HCT116 (cell line): ENCODE measurements around the gene ANKRD13B. TPM values are rescaled to one million over a fixed set of nuclear protein-coding genes. Genes with fewer than 3 reads are reported as not detected.

Source experiments
- ATAC-seq: fragments of 200-7000 bp; cut with Tn5 transposase; 2 replicates; pipeline ENCODE4 v1.9.1; 2020; ENCODE audit warnings: mild to moderate bottlenecking, moderate library complexity
- BruUV-seq: library from RNA; stranded (reverse); fragments of 400-500 nt; replicated peaks from 2 replicates; lab custom pipeline; 2021; lab: Mats Ljungman, UMichigan
- CTCF ChIA-PET: fragments of 300-600 bp; sonication (Branson Sonifier 250); formaldehyde crosslinking; loops from one replicate; lab custom pipeline; 2021; ENCODE audit warnings: antibody characterized with exemption; lab: Charles Lee
- POLR2A ChIA-PET: fragments of 300-600, 350-600 bp; sonication (Branson Sonifier 250); formaldehyde crosslinking; loops from one replicate; lab custom pipeline; 2021; ENCODE audit warnings: antibody characterized with exemption; lab: Charles Lee
- RAD21 ChIA-PET, 2 experiments: fragments of 300-600 bp; sonication (Branson Sonifier 250); formaldehyde crosslinking; loops; one replicate each; lab custom pipeline; 2023; ENCODE audit warnings: low total read pairs in 2 of 2; ENCODE audit not compliant: uncharacterized antibody in 2 of 2, unreplicated experiment in 2 of 2, low non-redundant PET in 1 of 2; lab: Charles Lee
- DNase-seq: peaks from one replicate; pipeline ENCODE4 v3.0.0-alpha.2; 2010; ENCODE audit warnings: low read depth, low spot score
- H2AFZ ChIP-seq: fragments of 200-600 bp; shearing (Covaris generic), sonication (generic); 2 replicates; pipeline ENCODE4 v1.6.1; 2017; ENCODE audit warnings: low read depth, mixed run types, mixed read lengths, antibody characterized with exemption, low read length; ENCODE audit not compliant: poor library complexity, severe bottlenecking
- H3K27ac ChIP-seq: 2 replicates; pipeline ENCODE4 v1.5.1; 2012; ENCODE audit warnings: low read depth, low read length
- H3K27me3 ChIP-seq: fragments of 200-600 bp; sonication (generic); 2 replicates; pipeline ENCODE4 v1.6.1; 2016; ENCODE audit warnings: mixed run types, low read length, mixed read lengths; ENCODE audit not compliant: insufficient read depth
- H3K36me3 ChIP-seq, 2 experiments: fragments of 200-500 bp in 1 of 2; fragments of 200-600 bp in 1 of 2; sonication (Bioruptor generic) in 1 of 2; sonication (generic) in 1 of 2; 2 replicates each; pipeline versions ENCODE4 v1.5.1 to v1.6.1; 2014 to 2016; ENCODE audit warnings: low read length in 2 of 2, inconsistent platforms in 1 of 2, mixed read lengths in 1 of 2, mixed run types in 1 of 2; ENCODE audit not compliant: insufficient read depth in 2 of 2, control insufficient read depth in 1 of 2
- H3K4me1 ChIP-seq, 2 experiments: fragments of 200-600 bp in 1 of 2; sonication (generic) in 1 of 2; 2 replicates each; pipeline versions ENCODE4 v1.5.1 to v1.6.1; 2012 to 2017; ENCODE audit warnings: low read length in 2 of 2, inconsistent platforms in 1 of 2, mild to moderate bottlenecking in 1 of 2, mixed read lengths in 1 of 2, mixed run types in 1 of 2, moderate library complexity in 1 of 2; ENCODE audit not compliant: insufficient read depth in 2 of 2, control insufficient read depth in 1 of 2
- H3K4me2 ChIP-seq: fragments of 200-600 bp; sonication (generic); 2 replicates; pipeline ENCODE4 v1.6.1; 2017; ENCODE audit warnings: mixed run types, low read length, mixed read lengths
- H3K4me3 ChIP-seq, 2 experiments: fragments of 200-600 bp in 1 of 2; sonication (generic) in 1 of 2; replicated peaks in 1 of 2; 2 replicates each; pipeline ENCODE4 v1.5.1; 2011 to 2016; ENCODE audit warnings: low read length in 2 of 2, control low read depth in 1 of 2, low read depth in 1 of 2, mild to moderate bottlenecking in 1 of 2, mixed read lengths in 1 of 2, mixed run types in 1 of 2
- H3K79me2 ChIP-seq: fragments of 200-600 bp; sonication (generic); 2 replicates; pipeline ENCODE4 v1.6.1; 2017; ENCODE audit warnings: mild to moderate bottlenecking, mixed run types, low read length, moderate library complexity, mixed read lengths; ENCODE audit not compliant: insufficient read depth
- H3K9ac ChIP-seq: fragments of 200-600 bp; sonication (generic); 2 replicates; pipeline ENCODE4 v1.6.1; 2016; ENCODE audit warnings: low read length, mixed read lengths
- H3K9me2 ChIP-seq: fragments of 200-600 bp; sonication (generic), shearing (Covaris generic); 2 replicates; pipeline ENCODE4 v1.6.1; 2017; ENCODE audit warnings: mixed run types, mild to moderate bottlenecking, moderate library complexity; ENCODE audit not compliant: insufficient read depth
- H3K9me3 ChIP-seq, 2 experiments: fragments of 200-500 bp in 1 of 2; fragments of 200-600 bp in 1 of 2; sonication (Bioruptor generic) in 1 of 2; sonication (generic) in 1 of 2; 2 replicates each; pipeline ENCODE4 v1.6.1; 2014 to 2017; ENCODE audit warnings: low read length in 2 of 2, mixed read lengths in 2 of 2, inconsistent platforms in 1 of 2, low read depth in 1 of 2, mild to moderate bottlenecking in 1 of 2, mixed run types in 1 of 2, moderate library complexity in 1 of 2; ENCODE audit not compliant: control insufficient read depth in 1 of 2, insufficient read depth in 1 of 2
- H4K20me1 ChIP-seq: fragments of 200-600 bp; sonication (generic), shearing (Covaris generic); 2 replicates; pipeline ENCODE4 v1.6.1; 2017; ENCODE audit warnings: mixed run types, mild to moderate bottlenecking, moderate library complexity; ENCODE audit not compliant: insufficient read depth
- CEBPB ChIP-seq: IDR thresholded peaks from 2 replicates; pipeline ENCODE4 v1.6.1; 2012; ENCODE audit warnings: low read depth
- EZH2 ChIP-seq: fragments of 200-600 bp; sonication (generic); IDR thresholded peaks from 2 replicates; pipeline ENCODE4 v1.6.1; 2017; ENCODE audit warnings: antibody characterized with exemption, mixed run types
- FOSL1 ChIP-seq: IDR thresholded peaks from 2 replicates; pipeline ENCODE4 v1.6.1; 2012; ENCODE audit warnings: low read depth
- JUND ChIP-seq: IDR thresholded peaks from 2 replicates; pipeline ENCODE4 v1.6.1; 2012
- POLR2AphosphoS5 ChIP-seq: IDR thresholded peaks from 2 replicates; pipeline ENCODE4 v1.6.1; 2011; ENCODE audit warnings: mild to moderate bottlenecking, low read depth, low read length, moderate library complexity
- SIN3A ChIP-seq: IDR thresholded peaks from 2 replicates; pipeline ENCODE4 v1.6.1; 2012; ENCODE audit warnings: low read depth
- SRF ChIP-seq: IDR thresholded peaks from 2 replicates; pipeline ENCODE4 v1.6.1; 2012; ENCODE audit warnings: low read depth
- YY1 ChIP-seq: IDR thresholded peaks from 2 replicates; pipeline ENCODE4 v1.6.1; 2011; ENCODE audit warnings: low read length, low read depth, moderate library complexity, mild to moderate bottlenecking; ENCODE audit not compliant: insufficient replicate concordance; ENCODE audit errors: extremely low read depth
- ZFX ChIP-seq: fragments of 450-650 bp; IDR thresholded peaks from 2 replicates; pipeline ENCODE4 v1.6.1; 2017
- ZNF274 ChIP-seq: fragments of 200-500 bp; sonication (Bioruptor generic); IDR thresholded peaks from 2 replicates; pipeline ENCODE4 v1.6.1; 2014; ENCODE audit warnings: mild to moderate bottlenecking, low read depth, low read length, inconsistent platforms
- intact Hi-C: fragments of 100-400 bp; cut with micrococcal nuclease; formaldehyde crosslinking; loops from 2 replicates; pipeline ENCODE4 v1.10.0; 2022
- total RNA-seq: library from RNA; stranded (reverse); gene quantifications from one replicate; pipeline ENCODE4 v1.2.1, GENCODE V29; 2021; ENCODE audit not compliant: unreplicated experiment
- TF ChIP-seq, protein P1 (sequence below): IDR thresholded peaks from 2 replicates; pipeline ENCODE4 v1.6.1; 2012
- TF ChIP-seq, protein P2 (sequence below): IDR thresholded peaks from 2 replicates; pipeline ENCODE4 v1.6.1; 2012; ENCODE audit warnings: low read depth
- TF ChIP-seq, protein P3 (sequence below), 3 experiments: fragments of 200-600 bp in 1 of 3; sonication (generic) in 1 of 3; IDR thresholded peaks in 2 of 3; conservative IDR thresholded peaks in 1 of 3; 2 replicates each; pipeline ENCODE4 v1.5.1; 2012 to 2017; ENCODE audit warnings: low read depth in 2 of 3, low read length in 2 of 3, antibody characterized with exemption in 1 of 3, borderline replicate concordance in 1 of 3, control low read depth in 1 of 3, mild to moderate bottlenecking in 1 of 3, mixed read lengths in 1 of 3, mixed run types in 1 of 3, moderate library complexity in 1 of 3; ENCODE audit not compliant: insufficient read depth in 1 of 3

ANKRD13B gene
- total RNA-seq, 1 experiment from 2014 or later, result 27.4 TPM

DNA sequence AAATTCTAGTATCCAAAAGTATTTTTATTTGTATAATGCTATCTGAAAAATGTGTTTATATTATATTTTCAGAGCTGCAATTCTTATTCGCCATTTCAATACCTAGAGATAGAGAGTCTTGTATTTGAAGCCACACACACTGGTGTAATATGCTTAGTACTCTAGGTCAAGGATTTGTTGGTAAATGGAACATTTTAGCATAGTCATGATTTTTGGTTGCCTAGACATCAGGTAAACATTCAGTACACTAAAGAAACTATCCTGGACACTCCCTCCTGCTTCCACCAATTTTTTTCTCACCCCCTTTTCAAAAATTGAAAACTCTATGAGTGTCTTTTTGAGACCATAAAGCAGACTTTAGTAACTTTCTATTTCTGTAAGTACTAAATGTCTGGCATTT is 46.8 kb upstream of the ANKRD13B start (continued):
- TF ChIP-seq, protein P1, sequence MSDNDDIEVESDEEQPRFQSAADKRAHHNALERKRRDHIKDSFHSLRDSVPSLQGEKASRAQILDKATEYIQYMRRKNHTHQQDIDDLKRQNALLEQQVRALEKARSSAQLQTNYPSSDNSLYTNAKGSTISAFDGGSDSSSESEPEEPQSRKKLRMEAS, result no peak
- no peak for TF ChIP-seq POLR2AphosphoS5
- TF ChIP-seq CEBPB, result no peak
- TF ChIP-seq, protein P2, sequence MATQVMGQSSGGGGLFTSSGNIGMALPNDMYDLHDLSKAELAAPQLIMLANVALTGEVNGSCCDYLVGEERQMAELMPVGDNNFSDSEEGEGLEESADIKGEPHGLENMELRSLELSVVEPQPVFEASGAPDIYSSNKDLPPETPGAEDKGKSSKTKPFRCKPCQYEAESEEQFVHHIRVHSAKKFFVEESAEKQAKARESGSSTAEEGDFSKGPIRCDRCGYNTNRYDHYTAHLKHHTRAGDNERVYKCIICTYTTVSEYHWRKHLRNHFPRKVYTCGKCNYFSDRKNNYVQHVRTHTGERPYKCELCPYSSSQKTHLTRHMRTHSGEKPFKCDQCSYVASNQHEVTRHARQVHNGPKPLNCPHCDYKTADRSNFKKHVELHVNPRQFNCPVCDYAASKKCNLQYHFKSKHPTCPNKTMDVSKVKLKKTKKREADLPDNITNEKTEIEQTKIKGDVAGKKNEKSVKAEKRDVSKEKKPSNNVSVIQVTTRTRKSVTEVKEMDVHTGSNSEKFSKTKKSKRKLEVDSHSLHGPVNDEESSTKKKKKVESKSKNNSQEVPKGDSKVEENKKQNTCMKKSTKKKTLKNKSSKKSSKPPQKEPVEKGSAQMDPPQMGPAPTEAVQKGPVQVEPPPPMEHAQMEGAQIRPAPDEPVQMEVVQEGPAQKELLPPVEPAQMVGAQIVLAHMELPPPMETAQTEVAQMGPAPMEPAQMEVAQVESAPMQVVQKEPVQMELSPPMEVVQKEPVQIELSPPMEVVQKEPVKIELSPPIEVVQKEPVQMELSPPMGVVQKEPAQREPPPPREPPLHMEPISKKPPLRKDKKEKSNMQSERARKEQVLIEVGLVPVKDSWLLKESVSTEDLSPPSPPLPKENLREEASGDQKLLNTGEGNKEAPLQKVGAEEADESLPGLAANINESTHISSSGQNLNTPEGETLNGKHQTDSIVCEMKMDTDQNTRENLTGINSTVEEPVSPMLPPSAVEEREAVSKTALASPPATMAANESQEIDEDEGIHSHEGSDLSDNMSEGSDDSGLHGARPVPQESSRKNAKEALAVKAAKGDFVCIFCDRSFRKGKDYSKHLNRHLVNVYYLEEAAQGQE, result no peak

DNA sequence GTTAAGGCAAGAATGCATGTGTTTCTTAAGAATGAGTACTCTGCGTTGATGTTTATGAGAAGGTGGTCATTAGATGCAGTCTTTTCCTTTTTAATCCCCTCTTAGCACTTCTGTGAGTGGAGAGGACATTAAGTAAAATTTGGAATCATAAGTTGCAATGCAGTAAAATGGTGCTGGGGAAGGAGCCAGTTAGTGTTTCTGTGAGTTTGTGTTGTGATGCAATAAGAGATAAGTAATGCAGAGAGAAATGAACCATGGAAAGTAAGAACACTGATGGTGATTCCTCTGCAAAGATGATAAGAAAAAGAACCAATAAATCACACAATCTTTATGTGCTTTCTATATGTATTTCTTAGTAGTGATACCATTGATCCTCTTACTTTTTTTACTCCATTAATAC is 46.1 kb upstream of the ANKRD13B start:
- intact Hi-C loops, result no loop called here

More for the DNA sequence above, 46.1 kb upstream of the ANKRD13B start:
- no peak for ATAC-seq
- Histone ChIP-seq H3K36me3 (peaks cover 8 to 17% of the 10 kb centered on the region in 2 experiments), H3K4me1 (no peaks in the 10 kb centered on the region), H4K20me1 (no peaks in the 10 kb centered on the region), H3K4me3 (no peak overlapping the region), H3K27ac (no peak overlapping the region), H3K9me3 (no peaks in the 10 kb centered on the region), H3K27me3 (no peaks in the 10 kb centered on the region), H3K9ac (no peak overlapping the region), H3K9me2 (no peaks in the 10 kb centered on the region), H3K79me2 (no peaks in the 10 kb centered on the region), H2AFZ (no peak overlapping the region), H3K4me2 (no peak overlapping the region)
- DNase-seq, result no peak
- CTCF ChIA-PET, result interaction anchor here (3.0 kb wide), 1 partner anchor 10 kb away, joined by 12 read pairs; no protein-coding TSS in a partner anchor
- RAD21 ChIA-PET, result no interaction called here
- BruUV-seq, result no TSS peak
- TF ChIP-seq YY1, result no peak
- no peak for TF ChIP-seq POLR2AphosphoS5
- TF ChIP-seq FOSL1, result no peak
- TF ChIP-seq JUND, result no peak
- TF ChIP-seq SRF, result no peak
- TF ChIP-seq, protein P3, sequence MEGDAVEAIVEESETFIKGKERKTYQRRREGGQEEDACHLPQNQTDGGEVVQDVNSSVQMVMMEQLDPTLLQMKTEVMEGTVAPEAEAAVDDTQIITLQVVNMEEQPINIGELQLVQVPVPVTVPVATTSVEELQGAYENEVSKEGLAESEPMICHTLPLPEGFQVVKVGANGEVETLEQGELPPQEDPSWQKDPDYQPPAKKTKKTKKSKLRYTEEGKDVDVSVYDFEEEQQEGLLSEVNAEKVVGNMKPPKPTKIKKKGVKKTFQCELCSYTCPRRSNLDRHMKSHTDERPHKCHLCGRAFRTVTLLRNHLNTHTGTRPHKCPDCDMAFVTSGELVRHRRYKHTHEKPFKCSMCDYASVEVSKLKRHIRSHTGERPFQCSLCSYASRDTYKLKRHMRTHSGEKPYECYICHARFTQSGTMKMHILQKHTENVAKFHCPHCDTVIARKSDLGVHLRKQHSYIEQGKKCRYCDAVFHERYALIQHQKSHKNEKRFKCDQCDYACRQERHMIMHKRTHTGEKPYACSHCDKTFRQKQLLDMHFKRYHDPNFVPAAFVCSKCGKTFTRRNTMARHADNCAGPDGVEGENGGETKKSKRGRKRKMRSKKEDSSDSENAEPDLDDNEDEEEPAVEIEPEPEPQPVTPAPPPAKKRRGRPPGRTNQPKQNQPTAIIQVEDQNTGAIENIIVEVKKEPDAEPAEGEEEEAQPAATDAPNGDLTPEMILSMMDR (IDR thresholded peaks at IDR 0.05 in 2 of 3, conservative IDR thresholded peaks at IDR 0.05 in 1 of 3; ENCODE audit: borderline replicate concordance in 1 of 3, insufficient read depth in 1 of 3, low read depth in 2 of 3, low read length in 2 of 3), result no peak
- TF ChIP-seq SIN3A, result no peak
- TF ChIP-seq CEBPB, result no peak
- TF ChIP-seq, protein P1, result no peak
- no peak for TF ChIP-seq EZH2
- no peak for TF ChIP-seq ZFX
- no peak for TF ChIP-seq ZNF274
- POLR2A ChIA-PET, result no interaction called here
